ENCODE measurements around the gene SLC36A1.
A peak's percentile ranks its signal among the peaks of the same experiment; 100 is the strongest.

Gene SLC36A1

GRCh38 chr5:151434570-151435237 lies 12.7 kb upstream of the SLC36A1 start:
- Mint-ChIP-seq H3K36me3 (ENCODE audit: low read depth) (no peaks in the 10 kb centered on the region), H3K27ac (no peak overlapping the region), H3K4me3 (no peak overlapping the region), H3K9me3 (no peaks in the 10 kb centered on the region), H3K27me3 (peaks cover 17% of the 10 kb centered on the region), H3K4me1 (ENCODE audit: low read depth) (no peaks in the 10 kb centered on the region)

- H3K27me3 Mint-ChIP-seq: peaks cover 12% of the 10 kb centered on the region
Measured at GRCh38 chr5:151448038-151448985, 909 bp downstream of the SLC36A1 start.

GRCh38 chr5:151449297-151449696 lies 1.9 kb downstream of the SLC36A1 start:
- H3K4me3 Mint-ChIP-seq: peak overlapping the region; percentile 97
- H3K36me3 Mint-ChIP-seq (ENCODE audit: low read depth): no peaks in the 10 kb centered on the region
- H3K27me3 Mint-ChIP-seq: peaks cover 5% of the 10 kb centered on the region
- H3K4me1 Mint-ChIP-seq (ENCODE audit: low read depth): peaks cover 33% of the 10 kb centered on the region
- H3K9me3 Mint-ChIP-seq: no peaks in the 10 kb centered on the region
- no peak overlapping the region for H3K27ac Mint-ChIP-seq

More at GRCh38 chr5:151448038-151448985, 909 bp downstream of the SLC36A1 start:
- H3K9me3 Mint-ChIP-seq: no peaks in the 10 kb centered on the region
- peak overlapping the region; percentile 97 for H3K4me3 Mint-ChIP-seq
- H3K27ac Mint-ChIP-seq: peak overlapping the region; percentile 92
- peaks cover 33% of the 10 kb centered on the region for H3K4me1 Mint-ChIP-seq (ENCODE audit: low read depth)
- no peaks in the 10 kb centered on the region for H3K36me3 Mint-ChIP-seq (ENCODE audit: low read depth)

- no peaks in the 10 kb centered on the region for H3K36me3 Mint-ChIP-seq (ENCODE audit: low read depth)
- H3K27me3 Mint-ChIP-seq: peaks cover 3% of the 10 kb centered on the region
- H3K27ac Mint-ChIP-seq: no peak overlapping the region
- peaks cover 33% of the 10 kb centered on the region for H3K4me1 Mint-ChIP-seq (ENCODE audit: low read depth)
- H3K9me3 Mint-ChIP-seq: no peaks in the 10 kb centered on the region
- H3K4me3 Mint-ChIP-seq: no peak overlapping the region
Measured at GRCh38 chr5:151449839-151450238, 2.4 kb downstream of the SLC36A1 start.

- Mint-ChIP-seq H3K27me3 (no peaks in the 10 kb centered on the region), H3K4me3 (no peak overlapping the region), H3K4me1 (ENCODE audit: low read depth) (peaks cover 33% of the 10 kb centered on the region), H3K9me3 (no peaks in the 10 kb centered on the region), H3K36me3 (ENCODE audit: low read depth) (no peaks in the 10 kb centered on the region), H3K27ac (no peak overlapping the region)
Measured at GRCh38 chr5:151450605-151451004, 3.2 kb downstream of the SLC36A1 start.

GRCh38 chr5:151451626-151452520 lies 4.5 kb downstream of the SLC36A1 start:
- Mint-ChIP-seq H3K4me1 (ENCODE audit: low read depth) (peaks cover 33% of the 10 kb centered on the region), H3K27ac (no peak overlapping the region), H3K27me3 (no peaks in the 10 kb centered on the region), H3K9me3 (no peaks in the 10 kb centered on the region), H3K4me3 (no peak overlapping the region), H3K36me3 (ENCODE audit: low read depth) (no peaks in the 10 kb centered on the region)

GRCh38 chr5:151454166-151454565 lies 6.8 kb downstream of the SLC36A1 start:
- H3K27me3 Mint-ChIP-seq: no peaks in the 10 kb centered on the region
- H3K4me1 Mint-ChIP-seq (ENCODE audit: low read depth): peaks cover 16% of the 10 kb centered on the region
- H3K4me3 Mint-ChIP-seq: no peak overlapping the region
- H3K9me3 Mint-ChIP-seq: no peaks in the 10 kb centered on the region
- H3K27ac Mint-ChIP-seq: no peak overlapping the region
- peaks cover 4% of the 10 kb centered on the region for H3K36me3 Mint-ChIP-seq (ENCODE audit: low read depth)

GRCh38 chr5:151454889-151455288 lies 7.5 kb downstream of the SLC36A1 start:
- Mint-ChIP-seq H3K27ac (no peak overlapping the region), H3K27me3 (no peaks in the 10 kb centered on the region), H3K36me3 (ENCODE audit: low read depth) (peaks cover 4% of the 10 kb centered on the region), H3K9me3 (no peaks in the 10 kb centered on the region), H3K4me3 (no peak overlapping the region), H3K4me1 (ENCODE audit: low read depth) (peaks cover 9% of the 10 kb centered on the region)

- peaks cover 8% of the 10 kb centered on the region for H3K4me1 Mint-ChIP-seq (ENCODE audit: low read depth)
- H3K27ac Mint-ChIP-seq: no peak overlapping the region
- H3K9me3 Mint-ChIP-seq: no peaks in the 10 kb centered on the region
Measured at GRCh38 chr5:151456321-151456940, 9.0 kb downstream of the SLC36A1 start.

GRCh38 chr5:151458314-151458713 lies 10.9 kb downstream of the SLC36A1 start:
- Mint-ChIP-seq H3K27ac (no peak overlapping the region), H3K4me1 (ENCODE audit: low read depth) (no peaks in the 10 kb centered on the region), H3K9me3 (no peaks in the 10 kb centered on the region), H3K27me3 (no peaks in the 10 kb centered on the region), H3K4me3 (no peak overlapping the region), H3K36me3 (ENCODE audit: low read depth) (peaks cover 10% of the 10 kb centered on the region)

More at GRCh38 chr5:151456321-151456940, 9.0 kb downstream of the SLC36A1 start:
- Mint-ChIP-seq H3K27me3 (no peaks in the 10 kb centered on the region), H3K4me3 (no peak overlapping the region), H3K36me3 (ENCODE audit: low read depth) (peaks cover 8% of the 10 kb centered on the region)

GRCh38 chr5:151459680-151460324 lies 12.4 kb downstream of the SLC36A1 start:
- no peaks in the 10 kb centered on the region for H3K27me3 Mint-ChIP-seq
- H3K27ac Mint-ChIP-seq: no peak overlapping the region
- H3K4me3 Mint-ChIP-seq: no peak overlapping the region
- H3K9me3 Mint-ChIP-seq: no peaks in the 10 kb centered on the region
- no peaks in the 10 kb centered on the region for H3K4me1 Mint-ChIP-seq (ENCODE audit: low read depth)
- peaks cover 21% of the 10 kb centered on the region for H3K36me3 Mint-ChIP-seq (ENCODE audit: low read depth)

GRCh38 chr5:151461312-151461711 lies 13.9 kb downstream of the SLC36A1 start:
- no peak overlapping the region for H3K4me3 Mint-ChIP-seq
- no peaks in the 10 kb centered on the region for H3K4me1 Mint-ChIP-seq (ENCODE audit: low read depth)
- peaks cover 34% of the 10 kb centered on the region for H3K36me3 Mint-ChIP-seq (ENCODE audit: low read depth)
- H3K9me3 Mint-ChIP-seq: no peaks in the 10 kb centered on the region
- no peak overlapping the region for H3K27ac Mint-ChIP-seq
- H3K27me3 Mint-ChIP-seq: no peaks in the 10 kb centered on the region

GRCh38 chr5:151463137-151464029 lies 16.0 kb downstream of the SLC36A1 start:
- no peak overlapping the region for H3K4me3 Mint-ChIP-seq
- no peak overlapping the region for H3K27ac Mint-ChIP-seq

More at GRCh38 chr5:151463137-151464029, 16.0 kb downstream of the SLC36A1 start:
- H3K36me3 Mint-ChIP-seq (ENCODE audit: low read depth): peaks cover 42% of the 10 kb centered on the region
- no peaks in the 10 kb centered on the region for H3K9me3 Mint-ChIP-seq
- H3K27me3 Mint-ChIP-seq: no peaks in the 10 kb centered on the region
- no peaks in the 10 kb centered on the region for H3K4me1 Mint-ChIP-seq (ENCODE audit: low read depth)
